ENCODE data around the gene RASEF. TPM values are rescaled to one million over a fixed set of nuclear protein-coding genes. Genes with fewer than 3 reads are reported as not detected.

The RASEF gene
- total RNA-seq, 1 experiment from 2014 or later = 2.2 TPM

DNA sequence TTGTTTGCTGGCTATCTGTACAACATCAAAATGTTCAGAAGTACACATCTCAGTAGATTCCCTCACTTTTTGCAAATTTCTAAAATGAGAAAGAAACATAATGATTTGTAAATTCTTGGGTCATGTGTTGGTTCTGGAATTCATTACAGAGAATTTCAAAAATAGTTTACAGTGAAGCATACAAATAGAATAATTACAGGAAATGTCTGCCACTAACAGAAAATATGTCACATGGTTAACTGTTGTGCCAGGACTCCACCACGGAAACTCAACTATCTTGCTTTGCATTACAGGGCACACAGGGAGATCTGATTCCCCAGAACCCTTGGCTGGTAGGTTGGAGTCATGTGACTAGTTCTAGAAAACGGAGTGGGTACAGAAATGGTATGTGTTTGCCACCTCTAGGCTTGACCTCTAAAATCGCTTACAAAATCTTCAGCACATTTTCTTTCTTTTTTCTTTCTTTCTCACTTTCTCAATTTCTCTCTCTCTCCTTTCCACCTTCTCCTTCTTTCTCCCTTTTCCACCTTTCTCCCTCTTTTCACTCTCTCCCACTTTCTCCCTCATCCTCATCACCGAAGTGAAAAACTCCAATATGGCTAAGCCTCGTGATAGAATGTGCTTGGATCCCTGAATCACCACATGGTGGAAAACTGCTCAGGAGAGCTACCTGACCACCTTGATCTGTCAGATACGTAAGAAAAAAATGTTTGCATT, 32.4 kb downstream of the RASEF start:
- WGBS (ENCODE audit: extremely low coverage, insufficient read length, low lambda C conversion rate) = 100% methylated on average over 1 of the region's 6 CpGs
- Histone ChIP-seq H3K79me1 (ENCODE audit: insufficient read depth, low read depth, low read length, poor library complexity, severe bottlenecking) (no peaks in the 10 kb centered on the region), H3K4ac (ENCODE audit: low read depth, low read length) (no peak overlapping the region)

More for the DNA sequence above, 32.4 kb downstream of the RASEF start:
- no peaks in the 10 kb centered on the region for H3K79me2 ChIP-seq (ENCODE audit: insufficient read depth, low read length)
- H2BK20ac ChIP-seq (ENCODE audit: low read depth, low read length, poor library complexity, severe bottlenecking) = no peak overlapping the region
- Mint-ChIP-seq H3K27me3 (ENCODE audit: low read depth) (no peaks in the 10 kb centered on the region), H3K4me3 (no peak overlapping the region), H3K36me3 (ENCODE audit: insufficient read depth in 1 of 3, low read depth in 3 of 3) (no peaks in the 10 kb centered on the region), H3K4me1 (no peaks in the 10 kb centered on the region), H3K27ac (no peak overlapping the region), H3K9me3 (no peaks in the 10 kb centered on the region)
- H3K23ac ChIP-seq (ENCODE audit: insufficient read length, low read depth, low read length) = no peak overlapping the region
- no peak overlapping the region for H4K8ac ChIP-seq (replicated peaks; ENCODE audit: insufficient read length, low read depth, low read length)
- no peak overlapping the region for H3K18ac ChIP-seq (ENCODE audit: insufficient read length, low read depth, low read length)
- H4K91ac ChIP-seq (ENCODE audit: insufficient read length, low read depth, low read length) = no peak overlapping the region
- no peak overlapping the region for H2AK5ac ChIP-seq (ENCODE audit: insufficient read length, low read length)
- H3T11ph ChIP-seq (ENCODE audit: low read length) = no peak overlapping the region
- no peak overlapping the region for H2BK120ac ChIP-seq (ENCODE audit: low read depth, low read length, poor library complexity, severe bottlenecking)
- no peak for DNase-seq
- H4K20me1 ChIP-seq (ENCODE audit: control insufficient read depth, insufficient read depth, insufficient read length) = no peaks in the 10 kb centered on the region
- no peak overlapping the region for H4K5ac ChIP-seq (ENCODE audit: insufficient read length, low read depth, low read length)
- H3K14ac ChIP-seq (ENCODE audit: insufficient read depth, low read length) = no peak overlapping the region
- TF ChIP-seq, protein P1, sequence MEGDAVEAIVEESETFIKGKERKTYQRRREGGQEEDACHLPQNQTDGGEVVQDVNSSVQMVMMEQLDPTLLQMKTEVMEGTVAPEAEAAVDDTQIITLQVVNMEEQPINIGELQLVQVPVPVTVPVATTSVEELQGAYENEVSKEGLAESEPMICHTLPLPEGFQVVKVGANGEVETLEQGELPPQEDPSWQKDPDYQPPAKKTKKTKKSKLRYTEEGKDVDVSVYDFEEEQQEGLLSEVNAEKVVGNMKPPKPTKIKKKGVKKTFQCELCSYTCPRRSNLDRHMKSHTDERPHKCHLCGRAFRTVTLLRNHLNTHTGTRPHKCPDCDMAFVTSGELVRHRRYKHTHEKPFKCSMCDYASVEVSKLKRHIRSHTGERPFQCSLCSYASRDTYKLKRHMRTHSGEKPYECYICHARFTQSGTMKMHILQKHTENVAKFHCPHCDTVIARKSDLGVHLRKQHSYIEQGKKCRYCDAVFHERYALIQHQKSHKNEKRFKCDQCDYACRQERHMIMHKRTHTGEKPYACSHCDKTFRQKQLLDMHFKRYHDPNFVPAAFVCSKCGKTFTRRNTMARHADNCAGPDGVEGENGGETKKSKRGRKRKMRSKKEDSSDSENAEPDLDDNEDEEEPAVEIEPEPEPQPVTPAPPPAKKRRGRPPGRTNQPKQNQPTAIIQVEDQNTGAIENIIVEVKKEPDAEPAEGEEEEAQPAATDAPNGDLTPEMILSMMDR (conservative IDR thresholded peaks at IDR 0.05) = no peak
- no peak overlapping the region for H3K56ac ChIP-seq (ENCODE audit: insufficient read length, low read depth, low read length)
- H3K4me2 ChIP-seq (ENCODE audit: insufficient read depth, insufficient read length, low read length) = no peak overlapping the region
- no peaks in the 10 kb centered on the region for H3K4me1 ChIP-seq (ENCODE audit: insufficient read depth, low read length)
- H3K27ac ChIP-seq (ENCODE audit: insufficient read length, low read depth, low read length) = no peak overlapping the region
- H3K9me3 ChIP-seq (ENCODE audit: control insufficient read depth, low read depth, low read length) = no peaks in the 10 kb centered on the region
- H2BK12ac ChIP-seq (ENCODE audit: insufficient read length, low read depth, low read length) = no peak overlapping the region
- no peak overlapping the region for H2BK5ac ChIP-seq (ENCODE audit: insufficient read length, low read length)
- H3K9ac ChIP-seq (ENCODE audit: extremely low read depth, insufficient read length, low read length) = no peak overlapping the region
- no peaks in the 10 kb centered on the region for H3K23me2 ChIP-seq (ENCODE audit: insufficient read length, low read depth, low read length, poor library complexity, severe bottlenecking)
- H2AFZ ChIP-seq (ENCODE audit: low read length) = no peak overlapping the region
- H3K27me3 ChIP-seq (ENCODE audit: insufficient read depth, low read length) = no peaks in the 10 kb centered on the region
- no peak overlapping the region for H2BK15ac ChIP-seq (ENCODE audit: low read depth, low read length)

Data from H9 (cell line).